Right kidney (tissue), 1 donor: ENCODE measurements around the gene ITPKC.
A peak's percentile ranks its signal among the peaks of the same experiment; 100 is the strongest.
"Not testable (repeated sequence)": the region's sequence is repeated elsewhere in the genome, so short reads cannot be mapped to it uniquely, and the experiment has no call there.

Experiments used
- DNase-seq: peaks from one replicate; pipeline ENCODE4 v3.0.0-alpha.2; 2016

Gene ITPKC

GRCh38 chr19:40716031-40716481, 856 bp upstream of the ITPKC start:
- DNase-seq: no peak

GRCh38 chr19:40717325-40717879, 490 bp downstream of the ITPKC start:
- DNase-seq: no peak

- peak; percentile 44 for DNase-seq
Measured at GRCh38 chr19:40717880-40718773, 1.2 kb downstream of the ITPKC start.

- DNase-seq: peak; percentile 58
Measured at GRCh38 chr19:40718774-40719391, 2.0 kb downstream of the ITPKC start.

GRCh38 chr19:40719414-40719894, 2.5 kb downstream of the ITPKC start:
- peak; percentile 23 for DNase-seq

- DNase-seq: no peak
Measured at GRCh38 chr19:40721140-40721486, 4.2 kb downstream of the ITPKC start.

- DNase-seq: no peak
Measured at GRCh38 chr19:40721936-40722661, 5.2 kb downstream of the ITPKC start.

- DNase-seq: no peak
Measured at GRCh38 chr19:40723661-40724254, 6.8 kb downstream of the ITPKC start.

GRCh38 chr19:40724315-40724714, 7.4 kb downstream of the ITPKC start:
- no peak for DNase-seq

GRCh38 chr19:40724855-40725254, 7.9 kb downstream of the ITPKC start:
- DNase-seq: no peak

- DNase-seq: no peak
Measured at GRCh38 chr19:40726279-40726678, 9.4 kb downstream of the ITPKC start.

- not testable (repeated sequence) for DNase-seq
Measured at GRCh38 chr19:40730065-40730464, 13.2 kb downstream of the ITPKC start.

- not testable (repeated sequence) for DNase-seq
Measured at GRCh38 chr19:40732304-40732703, 15.4 kb downstream of the ITPKC start.

- DNase-seq: no peak
Measured at GRCh38 chr19:40733149-40733548, 16.2 kb downstream of the ITPKC start.

- DNase-seq: no peak
Measured at GRCh38 chr19:40735013-40735771, 18.3 kb downstream of the ITPKC start.

GRCh38 chr19:40736661-40737060, 19.7 kb downstream of the ITPKC start:
- no peak for DNase-seq

GRCh38 chr19:40737102-40737644, 20.3 kb downstream of the ITPKC start:
- no peak for DNase-seq

GRCh38 chr19:40739030-40739839, 22.3 kb downstream of the ITPKC start:
- no peak for DNase-seq

- DNase-seq: no peak
Measured at GRCh38 chr19:40739871-40740703, 23.2 kb downstream of the ITPKC start.
